Heart left ventricle (tissue), 13 donors: ENCODE measurements around the gene ASAP3.

Experiments used
- POLR2A ChIP-seq, 2 donors: fragments of 450-650 bp; IDR thresholded peaks; one replicate each; pipeline ENCODE4 v1.6.1; 2017; ENCODE audit warnings: antibody characterized with exemption in 2 of 2, mild to moderate bottlenecking in 2 of 2, moderate library complexity in 2 of 2
- TF ChIP-seq, protein P1 (sequence below), 12 donors: fragments of 200-600 bp; sonication (generic) in 4 of 12; IDR thresholded peaks; one replicate each; pipeline versions ENCODE4 v1.5.0 to v1.8.0; 2018 to 2022; ENCODE audit warnings: antibody characterized with exemption in 12 of 12, mild to moderate bottlenecking in 5 of 12
- donor health status: ischemic (EF 13 %, LVEDD 7.1; RV severe dilation, severe dysfunction).
- donor health status: DM: no; HTN: yes; CAD: no.
- donor health status: DM: no; HTN: no; CAD: no.
- donor health status: ischemic (EF 25% LVEDD 6.9; RV normal size, moderate dysfunction).
- donor health status: ischemic (EF 25% LVEDD 5.7; RV mildly dilated, moderate dysfunction).
- donor health status: ischemic (EF 35%, LVEDD 5.7; RV mildly dilated, moderate dysfunction).
- donor health status: nonischemic (EF 11% LVEDD 7.7; RV severe dilation, severe dysfunction).
- donor health status: DM: yes; HTN: yes; CAD: no.
- donor health status: PGD.
- donor health status: ischemic (EF 29% LVEDD 5.4; RV normal size, mild dysfunction).
- donor health status: nonischemic (EF 23%, LVEDD 6.1; RV moderate dilation, normal function).

GRCh38 chr1:23426828-23427227 is 57.2 kb downstream of the ASAP3 start:
- TF ChIP-seq, protein P1, sequence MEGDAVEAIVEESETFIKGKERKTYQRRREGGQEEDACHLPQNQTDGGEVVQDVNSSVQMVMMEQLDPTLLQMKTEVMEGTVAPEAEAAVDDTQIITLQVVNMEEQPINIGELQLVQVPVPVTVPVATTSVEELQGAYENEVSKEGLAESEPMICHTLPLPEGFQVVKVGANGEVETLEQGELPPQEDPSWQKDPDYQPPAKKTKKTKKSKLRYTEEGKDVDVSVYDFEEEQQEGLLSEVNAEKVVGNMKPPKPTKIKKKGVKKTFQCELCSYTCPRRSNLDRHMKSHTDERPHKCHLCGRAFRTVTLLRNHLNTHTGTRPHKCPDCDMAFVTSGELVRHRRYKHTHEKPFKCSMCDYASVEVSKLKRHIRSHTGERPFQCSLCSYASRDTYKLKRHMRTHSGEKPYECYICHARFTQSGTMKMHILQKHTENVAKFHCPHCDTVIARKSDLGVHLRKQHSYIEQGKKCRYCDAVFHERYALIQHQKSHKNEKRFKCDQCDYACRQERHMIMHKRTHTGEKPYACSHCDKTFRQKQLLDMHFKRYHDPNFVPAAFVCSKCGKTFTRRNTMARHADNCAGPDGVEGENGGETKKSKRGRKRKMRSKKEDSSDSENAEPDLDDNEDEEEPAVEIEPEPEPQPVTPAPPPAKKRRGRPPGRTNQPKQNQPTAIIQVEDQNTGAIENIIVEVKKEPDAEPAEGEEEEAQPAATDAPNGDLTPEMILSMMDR (IDR thresholded peaks at IDR 0.05) = no peak
- no peak for TF ChIP-seq POLR2A (IDR thresholded peaks at IDR 0.05)
